GM12801 (cell line): ENCODE measurements around the gene DSCAML1.

Source experiments
- TF ChIP-seq, protein P1 (sequence below): IDR thresholded peaks from one replicate; pipeline ENCODE4 v1.5.1; 2011; ENCODE audit warnings: control low read depth; ENCODE audit not compliant: insufficient read length; ENCODE audit errors: extremely low read depth

The DSCAML1 gene

DNA sequence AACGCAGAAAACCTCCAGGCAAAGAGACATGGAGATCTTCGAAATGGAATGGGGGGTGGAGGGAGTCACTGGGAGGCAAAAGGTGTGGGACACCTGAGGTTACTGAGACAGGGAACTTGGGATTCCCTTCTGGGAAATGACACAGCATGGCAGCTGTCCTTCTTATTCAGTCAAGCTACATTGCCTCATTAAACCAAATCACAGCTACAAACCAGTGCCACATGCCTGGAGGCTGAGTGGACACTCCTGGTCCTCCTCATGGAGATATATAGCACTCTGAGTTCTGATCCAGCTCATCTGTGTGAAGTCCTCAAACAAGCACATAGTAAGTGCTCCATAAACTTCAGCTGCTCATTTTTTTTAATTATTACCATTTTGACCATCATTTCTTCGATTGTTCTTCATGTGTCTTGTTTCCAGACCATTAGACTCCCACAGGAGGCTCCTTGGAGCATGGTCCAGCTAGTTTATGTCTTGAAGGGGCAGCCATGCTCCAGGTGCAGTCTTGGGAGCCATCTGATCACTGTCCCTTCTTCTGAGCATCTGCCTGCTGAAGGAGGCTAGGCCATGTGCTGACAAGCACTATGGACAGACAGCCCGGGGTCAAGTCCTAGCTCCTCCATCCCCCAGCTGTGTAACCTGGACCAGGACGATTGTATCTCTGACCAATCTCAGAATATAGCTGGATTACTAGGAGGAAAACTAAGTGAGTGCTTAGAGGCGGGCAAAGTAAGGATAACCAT is 37.2 kb upstream of the DSCAML1 start:
- TF ChIP-seq, protein P1, sequence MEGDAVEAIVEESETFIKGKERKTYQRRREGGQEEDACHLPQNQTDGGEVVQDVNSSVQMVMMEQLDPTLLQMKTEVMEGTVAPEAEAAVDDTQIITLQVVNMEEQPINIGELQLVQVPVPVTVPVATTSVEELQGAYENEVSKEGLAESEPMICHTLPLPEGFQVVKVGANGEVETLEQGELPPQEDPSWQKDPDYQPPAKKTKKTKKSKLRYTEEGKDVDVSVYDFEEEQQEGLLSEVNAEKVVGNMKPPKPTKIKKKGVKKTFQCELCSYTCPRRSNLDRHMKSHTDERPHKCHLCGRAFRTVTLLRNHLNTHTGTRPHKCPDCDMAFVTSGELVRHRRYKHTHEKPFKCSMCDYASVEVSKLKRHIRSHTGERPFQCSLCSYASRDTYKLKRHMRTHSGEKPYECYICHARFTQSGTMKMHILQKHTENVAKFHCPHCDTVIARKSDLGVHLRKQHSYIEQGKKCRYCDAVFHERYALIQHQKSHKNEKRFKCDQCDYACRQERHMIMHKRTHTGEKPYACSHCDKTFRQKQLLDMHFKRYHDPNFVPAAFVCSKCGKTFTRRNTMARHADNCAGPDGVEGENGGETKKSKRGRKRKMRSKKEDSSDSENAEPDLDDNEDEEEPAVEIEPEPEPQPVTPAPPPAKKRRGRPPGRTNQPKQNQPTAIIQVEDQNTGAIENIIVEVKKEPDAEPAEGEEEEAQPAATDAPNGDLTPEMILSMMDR: no peak

DNA sequence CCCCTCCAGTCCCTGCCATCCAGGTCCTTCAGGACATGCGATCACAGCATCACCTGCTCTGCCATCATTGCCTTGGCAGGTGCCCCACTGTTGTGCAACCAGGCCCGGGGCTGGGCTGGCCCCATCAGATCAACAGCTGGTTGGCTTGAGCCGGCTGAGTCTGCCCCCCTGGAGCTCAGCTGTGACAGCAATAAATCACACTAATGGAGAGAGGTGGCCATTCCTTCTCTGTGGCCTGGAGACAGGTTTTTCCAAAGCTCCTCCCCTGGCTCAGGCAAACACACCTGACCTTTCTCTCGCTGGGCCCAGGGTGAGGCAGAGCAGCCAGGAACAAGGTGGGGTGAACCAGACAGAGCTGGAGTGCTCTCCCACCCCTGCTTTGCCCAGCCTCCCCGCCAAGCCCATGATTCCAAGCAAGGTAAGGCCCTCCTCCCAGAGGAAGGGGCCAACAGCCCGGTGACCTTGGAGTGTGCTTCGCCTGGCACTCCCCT is 36.4 kb upstream of the DSCAML1 start:
- TF ChIP-seq, protein P1: no peak

DNA sequence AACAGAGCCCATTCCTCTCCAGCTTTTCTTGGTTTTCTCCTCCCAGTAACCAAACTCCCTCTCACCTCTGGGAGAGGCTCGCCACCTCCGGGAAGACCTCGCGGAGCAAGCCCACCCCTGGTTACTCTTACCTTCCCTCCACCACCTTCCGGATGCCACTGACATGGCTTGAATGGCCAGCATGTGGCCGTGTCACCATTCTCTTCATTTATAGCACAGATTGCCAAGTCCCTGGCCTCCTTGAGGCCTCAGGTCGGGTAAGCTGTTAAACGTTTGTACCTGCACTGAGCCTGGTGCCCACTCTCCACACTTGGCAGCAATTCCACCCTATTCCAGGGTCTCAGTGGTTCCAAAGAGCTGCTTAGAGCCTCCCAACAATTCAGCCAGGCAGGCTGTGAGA is 35.5 kb upstream of the DSCAML1 start:
- TF ChIP-seq, protein P1: no peak

DNA sequence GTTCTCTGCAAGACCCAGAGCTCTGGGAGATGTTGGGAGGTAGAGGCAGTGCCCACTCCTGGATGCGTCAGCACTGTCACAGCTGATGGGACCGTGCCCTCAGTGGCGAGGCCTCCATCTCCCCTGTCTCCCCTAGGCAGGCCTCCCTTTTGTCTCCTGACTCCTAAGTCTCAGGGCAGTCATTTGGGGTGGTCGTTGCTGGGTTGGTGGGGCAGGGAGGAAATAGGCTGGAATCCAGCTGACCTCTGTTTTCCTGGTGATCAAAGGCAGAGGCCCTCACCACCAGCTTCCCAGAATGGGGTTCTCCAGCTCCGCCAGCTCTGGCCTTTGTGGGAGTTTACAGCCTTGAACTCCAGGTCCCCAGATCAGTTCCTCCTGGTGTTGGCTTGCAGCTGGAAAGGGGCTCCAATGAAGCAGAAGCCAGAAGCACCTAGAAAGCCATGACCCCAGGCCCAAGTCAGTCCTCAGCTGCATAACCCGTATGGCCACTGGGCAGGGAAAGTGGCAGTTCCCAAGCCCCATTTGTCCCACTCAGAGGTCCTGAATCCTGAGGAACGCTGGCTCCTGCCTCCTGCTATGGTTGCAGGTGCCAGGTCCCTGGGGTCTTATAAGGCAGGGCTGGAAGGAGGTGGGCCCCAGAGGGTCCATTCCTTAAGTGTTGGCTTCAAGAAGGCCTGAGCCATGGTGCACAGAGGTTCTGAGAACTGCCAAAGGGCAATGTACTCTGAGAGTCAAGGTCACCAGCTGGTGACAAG is 34.8 kb upstream of the DSCAML1 start:
- TF ChIP-seq, protein P1: no peak

DNA sequence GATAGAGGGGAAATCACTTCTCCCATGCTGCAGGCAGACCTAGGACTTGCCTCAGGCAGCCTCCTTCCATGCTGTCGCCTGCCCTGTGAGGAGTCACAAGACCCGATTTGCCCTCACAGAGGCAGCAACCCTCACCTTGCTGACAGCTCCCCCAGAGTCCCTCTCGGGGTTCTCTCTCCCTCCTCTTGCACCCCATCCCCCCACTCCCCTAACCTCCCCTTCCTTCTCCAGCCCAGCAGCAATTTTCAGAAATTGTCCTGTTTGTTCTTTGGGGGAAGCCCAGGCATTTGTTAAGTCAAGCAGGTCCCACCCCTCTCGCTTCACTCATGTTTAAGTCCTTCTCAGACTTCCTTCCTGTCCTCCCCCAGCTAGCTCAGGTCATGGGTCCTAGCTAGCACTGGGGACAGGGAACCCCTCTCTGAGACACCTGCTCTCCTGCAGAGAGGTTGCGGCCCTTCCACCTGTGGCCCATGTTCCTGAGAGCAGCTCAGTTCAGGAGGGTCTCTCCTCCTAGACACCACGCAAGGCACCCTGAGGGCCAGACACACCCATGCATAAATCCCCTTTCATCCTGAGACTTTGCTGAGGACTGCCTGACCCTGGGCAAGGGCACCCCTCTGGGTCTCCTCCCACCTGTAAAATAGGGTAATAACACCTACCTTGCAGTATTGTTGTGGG is 33.8 kb upstream of the DSCAML1 start:
- TF ChIP-seq, protein P1: no peak

DNA sequence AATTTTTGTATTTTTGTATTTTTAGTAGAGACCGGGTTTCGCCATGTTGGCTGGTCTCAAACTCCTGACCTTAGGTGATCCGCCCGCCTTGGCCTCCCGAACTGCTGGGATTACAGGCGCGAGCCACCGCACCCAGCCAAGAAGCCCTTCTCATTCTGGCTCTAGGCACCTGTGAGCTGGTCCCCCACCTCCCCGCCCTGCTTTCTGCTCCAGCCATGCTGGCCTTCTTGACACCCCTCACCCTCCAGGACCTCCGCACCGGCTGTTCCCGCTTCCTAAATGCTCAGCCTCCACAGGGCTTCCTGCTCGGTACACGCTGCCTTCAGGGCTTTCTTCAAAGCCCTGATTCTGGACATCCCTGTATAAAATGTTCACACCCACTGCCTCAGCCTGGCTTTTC is 33.1 kb upstream of the DSCAML1 start:
- TF ChIP-seq, protein P1: no peak

DNA sequence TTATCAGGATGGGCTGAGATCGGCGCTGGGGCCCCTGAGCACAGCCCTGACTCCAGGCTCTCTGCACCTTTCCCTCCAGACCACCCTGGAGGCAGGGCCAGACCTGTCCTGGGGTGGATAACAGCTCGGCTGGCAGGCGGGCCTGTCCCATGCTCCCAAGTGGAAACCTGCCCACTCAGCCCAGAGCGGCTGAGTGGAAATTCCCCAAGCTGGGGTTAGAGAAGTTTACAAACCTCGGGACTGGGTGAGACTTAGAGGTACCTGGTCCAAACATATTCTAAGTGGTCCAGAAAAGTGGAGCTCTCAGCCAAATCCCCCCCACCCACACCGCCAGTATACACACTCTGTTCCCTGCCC is 32.3 kb upstream of the DSCAML1 start:
- TF ChIP-seq, protein P1: no peak
